ENCODE results near the gene ATN1. TPM values are rescaled to one million over a fixed set of nuclear protein-coding genes. Genes with fewer than 3 reads are reported as not detected.
A peak's percentile ranks its signal among the peaks of the same experiment; 100 is the strongest.

The ATN1 gene
- total and polyA plus RNA-seq, 2 donors (not counting 1 experiment from before 2014, with no cell fraction given), result 9.4 to 21.5 TPM

GRCh38 chr12:6928703-6929407, 1.1 kb downstream of the ATN1 start:
- Histone ChIP-seq H4K20me1 (ENCODE audit: control insufficient read depth, extremely low read depth, insufficient read depth, low read length) (no peaks in the 10 kb centered on the region), H2AFZ (ENCODE audit: low read length) (no peak overlapping the region), H3K79me2 (ENCODE audit: control insufficient read depth, insufficient read depth, low read length) (peaks cover 58% of the 10 kb centered on the region), H3K36me3 (ENCODE audit: control insufficient read depth, insufficient read depth, low read length) (no peaks in the 10 kb centered on the region), H3K27me3 (ENCODE audit: control insufficient read depth, insufficient read depth, low read length) (no peaks in the 10 kb centered on the region), H3K4me1 (ENCODE audit: control insufficient read depth, extremely low read depth, insufficient read depth, low read length) (peaks cover 34% of the 10 kb centered on the region), H3K9me3 (ENCODE audit: control insufficient read depth, insufficient read depth, low read depth, low read length) (no peaks in the 10 kb centered on the region), H3K27ac (ENCODE audit: insufficient read depth, low read length) (peak overlapping the region; percentile 54), H3K4me3 (replicated peaks in 1 of 4; ENCODE audit: control extremely low read depth in 1 of 4, insufficient read depth in 1 of 4, low read depth in 3 of 4, low read length in 4 of 4) (peak overlapping the region; percentile 70 to 95 (median 88)), H3K9ac (ENCODE audit: insufficient read depth, low read length) (peak overlapping the region; percentile 71), H3K4me2 (ENCODE audit: extremely low read depth, insufficient read depth, low read length) (peak overlapping the region; percentile 97)
- no peak for DNase-seq (ENCODE audit: low read depth in 2 of 2)
- TF ChIP-seq CTCF (conservative IDR thresholded peaks at IDR 0.05 in 1 of 2, IDR thresholded peaks at IDR 0.05 in 1 of 2; ENCODE audit: low read depth in 1 of 2, low read length in 2 of 2) (no peak), EZH2 (IDR thresholded peaks at IDR 0.05; ENCODE audit: low read length, missing control alignments) (no peak)

- peak overlapping the region; percentile 70 to 95 (median 88) for H3K4me3 ChIP-seq (replicated peaks in 1 of 4; ENCODE audit: control extremely low read depth in 1 of 4, insufficient read depth in 1 of 4, low read depth in 3 of 4, low read length in 4 of 4)
- no peaks in the 10 kb centered on the region for H3K9me3 ChIP-seq (ENCODE audit: control insufficient read depth, insufficient read depth, low read depth, low read length)
- peak overlapping the region; percentile 54 for H3K27ac ChIP-seq (ENCODE audit: insufficient read depth, low read length)
- H4K20me1 ChIP-seq (ENCODE audit: control insufficient read depth, extremely low read depth, insufficient read depth, low read length), result no peaks in the 10 kb centered on the region
- DNase-seq (ENCODE audit: low read depth in 2 of 2), result no peak
- peak overlapping the region; percentile 97 for H3K4me2 ChIP-seq (ENCODE audit: extremely low read depth, insufficient read depth, low read length)
- peaks cover 27% of the 10 kb centered on the region for H3K4me1 ChIP-seq (ENCODE audit: control insufficient read depth, extremely low read depth, insufficient read depth, low read length)
- peak overlapping the region; percentile 25 for H3K9ac ChIP-seq (ENCODE audit: insufficient read depth, low read length)
- TF ChIP-seq CTCF (conservative IDR thresholded peaks at IDR 0.05 in 1 of 2, IDR thresholded peaks at IDR 0.05 in 1 of 2; ENCODE audit: low read depth in 1 of 2, low read length in 2 of 2) (no peak), EZH2 (IDR thresholded peaks at IDR 0.05; ENCODE audit: low read length, missing control alignments) (no peak)
- H3K27me3 ChIP-seq (ENCODE audit: control insufficient read depth, insufficient read depth, low read length), result no peaks in the 10 kb centered on the region
- H3K36me3 ChIP-seq (ENCODE audit: control insufficient read depth, insufficient read depth, low read length), result no peaks in the 10 kb centered on the region
- no peak overlapping the region for H2AFZ ChIP-seq (ENCODE audit: low read length)
- peaks cover 58% of the 10 kb centered on the region for H3K79me2 ChIP-seq (ENCODE audit: control insufficient read depth, insufficient read depth, low read length)
Measured at GRCh38 chr12:6929466-6930452, 2.0 kb downstream of the ATN1 start.

GRCh38 chr12:6932766-6933165, 5.0 kb downstream of the ATN1 start:
- no peaks in the 10 kb centered on the region for H3K27me3 ChIP-seq (ENCODE audit: control insufficient read depth, insufficient read depth, low read length)
- no peaks in the 10 kb centered on the region for H4K20me1 ChIP-seq (ENCODE audit: control insufficient read depth, extremely low read depth, insufficient read depth, low read length)
- H2AFZ ChIP-seq (ENCODE audit: low read length), result no peak overlapping the region
- no peak overlapping the region for H3K9ac ChIP-seq (ENCODE audit: insufficient read depth, low read length)
- no peak overlapping the region for H3K4me2 ChIP-seq (ENCODE audit: extremely low read depth, insufficient read depth, low read length)
- no peaks in the 10 kb centered on the region for H3K9me3 ChIP-seq (ENCODE audit: control insufficient read depth, insufficient read depth, low read depth, low read length)
- peaks cover 49% of the 10 kb centered on the region for H3K79me2 ChIP-seq (ENCODE audit: control insufficient read depth, insufficient read depth, low read length)
- H3K27ac ChIP-seq (ENCODE audit: insufficient read depth, low read length), result no peak overlapping the region
- peaks cover 14% of the 10 kb centered on the region for H3K36me3 ChIP-seq (ENCODE audit: control insufficient read depth, insufficient read depth, low read length)
- TF ChIP-seq CTCF (conservative IDR thresholded peaks at IDR 0.05 in 1 of 2, IDR thresholded peaks at IDR 0.05 in 1 of 2; ENCODE audit: low read depth in 1 of 2, low read length in 2 of 2) (no peak), EZH2 (IDR thresholded peaks at IDR 0.05; ENCODE audit: low read length, missing control alignments) (no peak)
- no peak for DNase-seq (ENCODE audit: low read depth in 2 of 2)
- peaks cover 12% of the 10 kb centered on the region for H3K4me1 ChIP-seq (ENCODE audit: control insufficient read depth, extremely low read depth, insufficient read depth, low read length)
- peak overlapping the region in 1 of 4 experiments; percentile 4 for H3K4me3 ChIP-seq (replicated peaks in 1 of 4; ENCODE audit: control extremely low read depth in 1 of 4, insufficient read depth in 1 of 4, low read depth in 3 of 4, low read length in 4 of 4)

Measured in fibroblast of lung (primary cell).